SK-N-SH (cell line): ENCODE results near the gene AADACL4. TPM values are rescaled to one million over a fixed set of nuclear protein-coding genes. Genes with fewer than 3 reads are reported as not detected.

ENCODE experiments used
- CTCF ChIA-PET: fragments of 300-600, 350-600 bp; formaldehyde crosslinking; extraction: SDS; loops from one replicate; lab custom pipeline; 2021; lab: Yijun Ruan, JAX
- POLR2A ChIA-PET: fragments of 350-600 bp; sonication (Branson Sonifier 250); formaldehyde crosslinking; extraction: SDS; loops from one replicate; lab custom pipeline; 2020; ENCODE audit warnings: antibody characterized with exemption, inconsistent platforms; lab: Yijun Ruan, JAX
- DNase-seq: peaks from one replicate; pipeline ENCODE4 v3.0.0; 2012
- H2AFZ ChIP-seq: fragments of 200-600 bp; sonication (generic); 2 replicates; pipeline ENCODE4 v1.8.1; 2016; ENCODE audit warnings: antibody characterized with exemption, mild to moderate bottlenecking, low read depth
- H3F3A ChIP-seq: fragments of 200-600 bp; sonication (generic); replicated peaks from 2 replicates; pipeline ENCODE3; 2016; ENCODE audit warnings: antibody characterized with exemption, mild to moderate bottlenecking; ENCODE audit not compliant: insufficient read depth
- H3K27ac ChIP-seq, 2 experiments: fragments of 200-500 bp in 1 of 2; fragments of 200-600 bp in 1 of 2; sonication (Bioruptor generic) in 1 of 2; sonication (generic), shearing (Covaris generic) in 1 of 2; 2 replicates each; pipeline versions ENCODE4 v1.5.1 to v1.6.1; 2014 to 2016; ENCODE audit warnings: low read depth in 2 of 2, inconsistent platforms in 1 of 2, low read length in 1 of 2, mild to moderate bottlenecking in 1 of 2, mixed read lengths in 1 of 2
- H3K27me3 ChIP-seq: fragments of 200-600 bp; sonication (generic), shearing (Covaris generic); 2 replicates; pipeline ENCODE4 v1.6.1; 2016; ENCODE audit warnings: mixed run types; ENCODE audit not compliant: insufficient read depth
- H3K36me3 ChIP-seq, 2 experiments: fragments of 200-500 bp in 1 of 2; fragments of 200-600 bp in 1 of 2; sonication (Bioruptor generic) in 1 of 2; sonication (generic) in 1 of 2; replicated peaks in 1 of 2; 2 replicates each; pipeline versions ENCODE3 to v1.5.1; 2014 to 2016; ENCODE audit warnings: low read length in 1 of 2, mild to moderate bottlenecking in 1 of 2; ENCODE audit not compliant: insufficient read depth in 2 of 2, control insufficient read depth in 1 of 2
- H3K4me1 ChIP-seq, 2 experiments: fragments of 200-500 bp in 1 of 2; fragments of 200-600 bp in 1 of 2; sonication (Bioruptor generic) in 1 of 2; sonication (generic), shearing (Covaris generic) in 1 of 2; 2 replicates each; pipeline versions ENCODE4 v1.5.1 to v1.6.1; 2014 to 2016; ENCODE audit warnings: low read depth in 1 of 2, low read length in 1 of 2, mixed run types in 1 of 2; ENCODE audit not compliant: insufficient read depth in 2 of 2, control insufficient read depth in 1 of 2
- H3K4me2 ChIP-seq: fragments of 200-600 bp; sonication (generic), shearing (Covaris generic); 2 replicates; pipeline ENCODE4 v1.6.1; 2017; ENCODE audit warnings: mixed run types
- H3K4me3 ChIP-seq, 2 experiments: fragments of 200-500 bp in 1 of 2; fragments of 200-600 bp in 1 of 2; sonication (Bioruptor generic) in 1 of 2; sonication (generic), shearing (Covaris generic) in 1 of 2; 2 replicates each; pipeline versions ENCODE4 v1.5.1 to v1.8.1; 2014 to 2016; ENCODE audit warnings: low read depth in 2 of 2, inconsistent platforms in 1 of 2, low read length in 1 of 2, mild to moderate bottlenecking in 1 of 2, mixed read lengths in 1 of 2, moderate library complexity in 1 of 2
- H3K79me2 ChIP-seq: fragments of 200-600 bp; sonication (generic); 2 replicates; pipeline ENCODE4 v1.8.1; 2017; ENCODE audit warnings: mild to moderate bottlenecking; ENCODE audit not compliant: insufficient read depth
- H3K9ac ChIP-seq: fragments of 200-600 bp; sonication (generic); 2 replicates; pipeline ENCODE4 v1.6.1; 2017; ENCODE audit warnings: mixed run types
- H3K9me2 ChIP-seq: fragments of 200-600 bp; sonication (generic); 2 replicates; pipeline ENCODE4 v1.6.1; 2017; ENCODE audit warnings: mixed run types
- H3K9me3 ChIP-seq: fragments of 200-600 bp; sonication (generic); 2 replicates; pipeline ENCODE4 v1.6.1; 2017; ENCODE audit warnings: mixed run types, mild to moderate bottlenecking, moderate library complexity
- H4K20me1 ChIP-seq: fragments of 200-600 bp; sonication (generic); 2 replicates; pipeline ENCODE4 v1.6.1; 2017; ENCODE audit warnings: mild to moderate bottlenecking, mixed run types; ENCODE audit not compliant: insufficient read depth
- CHD2 ChIP-seq: fragments of 150-350 bp; IDR thresholded peaks from 2 replicates; pipeline ENCODE4 v1.6.1; 2018; ENCODE audit warnings: low read length; ENCODE audit not compliant: partially characterized antibody
- ELF1 ChIP-seq: IDR thresholded peaks from 2 replicates; pipeline ENCODE4 v1.4.0; 2012
- EZH2phosphoT487 ChIP-seq: fragments of 200-600 bp; sonication (generic); IDR thresholded peaks from 2 replicates; pipeline ENCODE4 v1.6.1; 2017; ENCODE audit warnings: low read depth, mixed run types, mild to moderate bottlenecking, antibody characterized with exemption, moderate library complexity, borderline replicate concordance
- FOSL2 ChIP-seq: IDR thresholded peaks from 2 replicates; pipeline ENCODE4 v1.4.0; 2012; ENCODE audit warnings: low read depth, mild to moderate bottlenecking, moderate library complexity, borderline replicate concordance
- MXI1 ChIP-seq: IDR thresholded peaks from 2 replicates; pipeline ENCODE4 v1.6.1; 2012; ENCODE audit warnings: mild to moderate bottlenecking, low read depth, low read length, improper control_type of control experiment
- NFIC ChIP-seq: IDR thresholded peaks from 2 replicates; pipeline ENCODE4 v1.4.0; 2012; ENCODE audit warnings: borderline replicate concordance
- POLR2AphosphoS5 ChIP-seq: IDR thresholded peaks from 2 replicates; pipeline ENCODE4 v1.6.1; 2012; ENCODE audit warnings: low read depth, low read length
- RAD21 ChIP-seq: IDR thresholded peaks from 2 replicates; pipeline ENCODE4 v1.6.1; 2012; ENCODE audit warnings: mild to moderate bottlenecking, low read length
- RFX5 ChIP-seq: IDR thresholded peaks from 2 replicates; pipeline ENCODE4 v1.6.1; 2012; ENCODE audit warnings: mild to moderate bottlenecking, improper control_type of control experiment, low read length
- SIN3A ChIP-seq: IDR thresholded peaks from 2 replicates; pipeline ENCODE4 v1.6.1; 2012; ENCODE audit warnings: low read depth, mild to moderate bottlenecking, low read length, moderate library complexity, borderline replicate concordance
- TAF1 ChIP-seq: IDR thresholded peaks from 2 replicates; pipeline ENCODE4 v1.6.1; 2012; ENCODE audit warnings: low read depth, mild to moderate bottlenecking, low read length, moderate library complexity, borderline replicate concordance
- TEAD4 ChIP-seq: IDR thresholded peaks from 2 replicates; pipeline ENCODE4 v1.4.0; 2012; ENCODE audit warnings: mild to moderate bottlenecking, borderline replicate concordance; ENCODE audit not compliant: insufficient read depth
- YY1 ChIP-seq: IDR thresholded peaks from 2 replicates; pipeline ENCODE4 v1.4.0; 2012; ENCODE audit warnings: low read depth, mild to moderate bottlenecking
- WGBS: methylation state at CpG from one replicate; pipeline ENCODE4 v1.1.6; 2017; ENCODE audit warnings: low lambda C conversion rate; 5-methylcytosine and 5-hydroxymethylcytosine counted together
- polyA plus RNA-seq, 3 experiments: library from polyadenylated mRNA; depleted of rRNA; stranded (reverse); fragments of >200 nt; gene quantifications; 2 replicates each; pipeline ENCODE4 v1.2.3, GENCODE V29; 2012
- TF ChIP-seq, protein P1 (sequence below): IDR thresholded peaks from 2 replicates; pipeline ENCODE4 v1.6.1; 2012; ENCODE audit warnings: mild to moderate bottlenecking, low read depth, low read length, moderate library complexity
- TF ChIP-seq, protein P2 (sequence below): fragments of 150-350 bp; IDR thresholded peaks from 2 replicates; pipeline ENCODE4 v1.6.1; 2016; ENCODE audit warnings: mild to moderate bottlenecking, low read depth, low read length
- TF ChIP-seq, protein P3 (sequence below): fragments of 150-350 bp; IDR thresholded peaks from 2 replicates; pipeline ENCODE4 v1.6.1; 2017; ENCODE audit warnings: antibody characterized with exemption, low read length, low read depth, borderline replicate concordance
- TF ChIP-seq, protein P4 (sequence below): fragments of 200-600 bp; sonication (generic); IDR thresholded peaks from 2 replicates; pipeline ENCODE4 v1.6.1; 2017; ENCODE audit warnings: antibody characterized with exemption, mild to moderate bottlenecking, moderate library complexity
- TF ChIP-seq, protein P5 (sequence below): IDR thresholded peaks from 2 replicates; pipeline ENCODE4; 2012
- TF ChIP-seq, protein P6 (sequence below): IDR thresholded peaks from 2 replicates; pipeline ENCODE4 v1.4.0; 2012; ENCODE audit warnings: low read depth

The AADACL4 gene
- polyA plus RNA-seq, 1 of the 3 experiments (the other 2 are of a cell fraction): 0.59 TPM

DNA sequence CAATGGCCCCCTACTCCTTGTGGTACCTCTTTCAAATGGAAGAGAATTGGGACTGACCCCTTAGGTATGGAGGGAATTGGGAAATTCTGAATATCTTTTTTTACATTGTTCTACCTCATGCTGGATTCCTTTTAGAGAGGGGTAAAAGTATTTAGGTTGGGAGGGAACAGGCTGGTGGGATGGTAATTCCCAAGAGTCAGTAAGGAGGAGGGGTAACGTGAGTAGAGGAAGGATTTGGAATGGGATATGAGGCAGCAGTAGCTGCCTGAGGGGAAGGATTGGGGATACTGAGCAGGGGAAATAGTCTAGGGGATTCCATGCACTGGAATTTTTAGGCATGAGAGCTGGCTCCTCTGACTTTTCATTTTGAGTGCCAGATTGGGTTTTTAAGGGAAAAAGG, 68.2 kb downstream of the AADACL4 start:
- Histone ChIP-seq H3K4me3 (no peak overlapping the region), H4K20me1 (no peaks in the 10 kb centered on the region), H3F3A (no peaks in the 10 kb centered on the region), H3K36me3 (no peaks in the 10 kb centered on the region), H3K9me2 (no peaks in the 10 kb centered on the region), H3K27ac (no peak overlapping the region), H3K27me3 (no peaks in the 10 kb centered on the region; the same call in 1 of the 2 replicates), H3K79me2 (no peaks in the 10 kb centered on the region), H3K9ac (no peak overlapping the region), H3K9me3 (no peaks in the 10 kb centered on the region), H3K4me1 (no peaks in the 10 kb centered on the region), H2AFZ (no peak overlapping the region), H3K4me2 (no peak overlapping the region)
- WGBS: 26% methylated on average over 1 of the region's 1 CpG
- ChIA-PET CTCF (no interaction called here), POLR2A (no interaction called here)
- TF ChIP-seq ELF1: no peak
- TF ChIP-seq MXI1: no peak
- TF ChIP-seq, protein P1, sequence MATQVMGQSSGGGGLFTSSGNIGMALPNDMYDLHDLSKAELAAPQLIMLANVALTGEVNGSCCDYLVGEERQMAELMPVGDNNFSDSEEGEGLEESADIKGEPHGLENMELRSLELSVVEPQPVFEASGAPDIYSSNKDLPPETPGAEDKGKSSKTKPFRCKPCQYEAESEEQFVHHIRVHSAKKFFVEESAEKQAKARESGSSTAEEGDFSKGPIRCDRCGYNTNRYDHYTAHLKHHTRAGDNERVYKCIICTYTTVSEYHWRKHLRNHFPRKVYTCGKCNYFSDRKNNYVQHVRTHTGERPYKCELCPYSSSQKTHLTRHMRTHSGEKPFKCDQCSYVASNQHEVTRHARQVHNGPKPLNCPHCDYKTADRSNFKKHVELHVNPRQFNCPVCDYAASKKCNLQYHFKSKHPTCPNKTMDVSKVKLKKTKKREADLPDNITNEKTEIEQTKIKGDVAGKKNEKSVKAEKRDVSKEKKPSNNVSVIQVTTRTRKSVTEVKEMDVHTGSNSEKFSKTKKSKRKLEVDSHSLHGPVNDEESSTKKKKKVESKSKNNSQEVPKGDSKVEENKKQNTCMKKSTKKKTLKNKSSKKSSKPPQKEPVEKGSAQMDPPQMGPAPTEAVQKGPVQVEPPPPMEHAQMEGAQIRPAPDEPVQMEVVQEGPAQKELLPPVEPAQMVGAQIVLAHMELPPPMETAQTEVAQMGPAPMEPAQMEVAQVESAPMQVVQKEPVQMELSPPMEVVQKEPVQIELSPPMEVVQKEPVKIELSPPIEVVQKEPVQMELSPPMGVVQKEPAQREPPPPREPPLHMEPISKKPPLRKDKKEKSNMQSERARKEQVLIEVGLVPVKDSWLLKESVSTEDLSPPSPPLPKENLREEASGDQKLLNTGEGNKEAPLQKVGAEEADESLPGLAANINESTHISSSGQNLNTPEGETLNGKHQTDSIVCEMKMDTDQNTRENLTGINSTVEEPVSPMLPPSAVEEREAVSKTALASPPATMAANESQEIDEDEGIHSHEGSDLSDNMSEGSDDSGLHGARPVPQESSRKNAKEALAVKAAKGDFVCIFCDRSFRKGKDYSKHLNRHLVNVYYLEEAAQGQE: no peak
- TF ChIP-seq, protein P2, sequence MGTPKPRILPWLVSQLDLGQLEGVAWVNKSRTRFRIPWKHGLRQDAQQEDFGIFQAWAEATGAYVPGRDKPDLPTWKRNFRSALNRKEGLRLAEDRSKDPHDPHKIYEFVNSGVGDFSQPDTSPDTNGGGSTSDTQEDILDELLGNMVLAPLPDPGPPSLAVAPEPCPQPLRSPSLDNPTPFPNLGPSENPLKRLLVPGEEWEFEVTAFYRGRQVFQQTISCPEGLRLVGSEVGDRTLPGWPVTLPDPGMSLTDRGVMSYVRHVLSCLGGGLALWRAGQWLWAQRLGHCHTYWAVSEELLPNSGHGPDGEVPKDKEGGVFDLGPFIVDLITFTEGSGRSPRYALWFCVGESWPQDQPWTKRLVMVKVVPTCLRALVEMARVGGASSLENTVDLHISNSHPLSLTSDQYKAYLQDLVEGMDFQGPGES: no peak
- no peak for TF ChIP-seq CHD2
- TF ChIP-seq POLR2AphosphoS5: no peak
- TF ChIP-seq, protein P3, sequence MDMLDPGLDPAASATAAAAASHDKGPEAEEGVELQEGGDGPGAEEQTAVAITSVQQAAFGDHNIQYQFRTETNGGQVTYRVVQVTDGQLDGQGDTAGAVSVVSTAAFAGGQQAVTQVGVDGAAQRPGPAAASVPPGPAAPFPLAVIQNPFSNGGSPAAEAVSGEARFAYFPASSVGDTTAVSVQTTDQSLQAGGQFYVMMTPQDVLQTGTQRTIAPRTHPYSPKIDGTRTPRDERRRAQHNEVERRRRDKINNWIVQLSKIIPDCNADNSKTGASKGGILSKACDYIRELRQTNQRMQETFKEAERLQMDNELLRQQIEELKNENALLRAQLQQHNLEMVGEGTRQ: no peak
- no peak for TF ChIP-seq RFX5
- TF ChIP-seq, protein P4, sequence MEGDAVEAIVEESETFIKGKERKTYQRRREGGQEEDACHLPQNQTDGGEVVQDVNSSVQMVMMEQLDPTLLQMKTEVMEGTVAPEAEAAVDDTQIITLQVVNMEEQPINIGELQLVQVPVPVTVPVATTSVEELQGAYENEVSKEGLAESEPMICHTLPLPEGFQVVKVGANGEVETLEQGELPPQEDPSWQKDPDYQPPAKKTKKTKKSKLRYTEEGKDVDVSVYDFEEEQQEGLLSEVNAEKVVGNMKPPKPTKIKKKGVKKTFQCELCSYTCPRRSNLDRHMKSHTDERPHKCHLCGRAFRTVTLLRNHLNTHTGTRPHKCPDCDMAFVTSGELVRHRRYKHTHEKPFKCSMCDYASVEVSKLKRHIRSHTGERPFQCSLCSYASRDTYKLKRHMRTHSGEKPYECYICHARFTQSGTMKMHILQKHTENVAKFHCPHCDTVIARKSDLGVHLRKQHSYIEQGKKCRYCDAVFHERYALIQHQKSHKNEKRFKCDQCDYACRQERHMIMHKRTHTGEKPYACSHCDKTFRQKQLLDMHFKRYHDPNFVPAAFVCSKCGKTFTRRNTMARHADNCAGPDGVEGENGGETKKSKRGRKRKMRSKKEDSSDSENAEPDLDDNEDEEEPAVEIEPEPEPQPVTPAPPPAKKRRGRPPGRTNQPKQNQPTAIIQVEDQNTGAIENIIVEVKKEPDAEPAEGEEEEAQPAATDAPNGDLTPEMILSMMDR: no peak
- no peak for TF ChIP-seq RAD21
- TF ChIP-seq, protein P5, sequence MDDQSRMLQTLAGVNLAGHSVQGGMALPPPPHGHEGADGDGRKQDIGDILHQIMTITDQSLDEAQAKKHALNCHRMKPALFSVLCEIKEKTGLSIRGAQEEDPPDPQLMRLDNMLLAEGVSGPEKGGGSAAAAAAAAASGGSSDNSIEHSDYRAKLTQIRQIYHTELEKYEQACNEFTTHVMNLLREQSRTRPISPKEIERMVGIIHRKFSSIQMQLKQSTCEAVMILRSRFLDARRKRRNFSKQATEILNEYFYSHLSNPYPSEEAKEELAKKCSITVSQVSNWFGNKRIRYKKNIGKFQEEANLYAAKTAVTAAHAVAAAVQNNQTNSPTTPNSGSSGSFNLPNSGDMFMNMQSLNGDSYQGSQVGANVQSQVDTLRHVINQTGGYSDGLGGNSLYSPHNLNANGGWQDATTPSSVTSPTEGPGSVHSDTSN: no peak
- TF ChIP-seq FOSL2: no peak
- TF ChIP-seq YY1: no peak
- TF ChIP-seq, protein P6, sequence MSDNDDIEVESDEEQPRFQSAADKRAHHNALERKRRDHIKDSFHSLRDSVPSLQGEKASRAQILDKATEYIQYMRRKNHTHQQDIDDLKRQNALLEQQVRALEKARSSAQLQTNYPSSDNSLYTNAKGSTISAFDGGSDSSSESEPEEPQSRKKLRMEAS: no peak
- no peak for TF ChIP-seq SIN3A
- TF ChIP-seq TAF1: no peak
- TF ChIP-seq TEAD4: no peak
- TF ChIP-seq EZH2phosphoT487: no peak
- TF ChIP-seq NFIC: no peak
- no peak for DNase-seq
